GM19468 (cell line): ENCODE data around the gene ADH1C.
"Not testable (repeated sequence)": the region's sequence is repeated elsewhere in the genome, so short reads cannot be mapped to it uniquely, and the experiment has no call there.

Experiments used
- ATAC-seq: cut with Tn5 transposase; IDR thresholded peaks from one replicate; pipeline ENCODE4 v1.9.1; 2021; ENCODE audit warnings: mild to moderate bottlenecking, moderate library complexity, moderate number of reproducible peaks; ENCODE audit not compliant: unreplicated experiment; ENCODE audit errors: extremely low read depth

ADH1C gene

GRCh38 chr4:99352602-99353537, at the start of gene ADH1C:
Gene ADH1C (minus strand): TSS chr4:99352746. CDS start chr4:99352675, 71 bp downstream.
- no peak for ATAC-seq

- ATAC-seq, result no peak
Observed at GRCh38 chr4:99400831-99401230, 48.3 kb upstream of the ADH1C start.

DNA sequence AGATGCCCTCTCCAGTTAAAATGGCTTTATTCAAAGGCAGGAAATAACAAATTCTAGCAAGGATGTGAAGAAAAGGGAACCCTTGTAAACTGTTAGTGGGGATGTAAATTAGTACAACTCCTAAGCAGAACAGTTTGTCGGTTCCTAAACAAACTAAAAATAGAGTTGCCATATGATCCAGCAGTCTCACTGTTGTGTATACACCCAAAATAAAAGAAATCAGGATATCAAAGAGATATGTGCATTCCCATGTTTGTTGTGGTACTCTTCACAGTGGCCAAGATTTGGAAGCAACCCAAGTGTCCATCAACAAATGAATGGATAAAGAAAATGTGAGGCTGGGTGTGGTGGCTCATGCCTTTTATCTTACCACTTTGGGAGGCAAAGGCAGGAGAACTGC, 46.5 kb upstream of the ADH1C start:
- ATAC-seq, result no peak

- no peak for ATAC-seq
Observed at GRCh38 chr4:99395595-99396364, 43.2 kb upstream of the ADH1C start.

GRCh38 chr4:99394896-99395295, 42.4 kb upstream of the ADH1C start:
- no peak for ATAC-seq

GRCh38 chr4:99390055-99390454, 37.5 kb upstream of the ADH1C start:
- ATAC-seq, result no peak

- no peak for ATAC-seq
Observed at GRCh38 chr4:99389606-99390005, 37.1 kb upstream of the ADH1C start.

DNA sequence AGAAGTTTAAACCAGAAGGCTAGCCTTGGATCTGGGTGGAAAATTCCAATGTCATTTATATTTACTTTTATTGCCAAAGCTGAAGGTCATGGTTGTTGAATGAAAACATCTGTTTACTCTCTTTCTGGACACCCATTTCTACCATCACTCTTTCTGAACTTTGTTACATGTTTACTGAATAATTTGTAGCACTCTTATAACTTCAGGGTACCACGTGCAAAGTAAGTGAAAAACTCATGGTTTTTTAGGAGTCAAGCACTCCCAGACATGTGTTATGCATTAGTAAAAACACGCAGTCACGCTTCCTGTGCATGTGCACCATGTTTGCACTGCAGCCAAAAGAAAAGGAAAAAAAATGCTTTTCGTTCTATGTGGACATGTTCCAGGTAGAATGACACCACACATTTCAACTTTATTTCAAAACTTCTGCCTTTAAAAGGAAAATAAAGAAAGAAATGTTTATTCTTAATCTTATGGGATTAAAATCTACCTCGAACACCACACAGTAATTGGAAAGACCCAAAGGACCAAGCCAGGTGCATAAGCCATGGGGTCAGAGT, 31.4 kb upstream of the ADH1C start:
- ATAC-seq, result no peak

DNA sequence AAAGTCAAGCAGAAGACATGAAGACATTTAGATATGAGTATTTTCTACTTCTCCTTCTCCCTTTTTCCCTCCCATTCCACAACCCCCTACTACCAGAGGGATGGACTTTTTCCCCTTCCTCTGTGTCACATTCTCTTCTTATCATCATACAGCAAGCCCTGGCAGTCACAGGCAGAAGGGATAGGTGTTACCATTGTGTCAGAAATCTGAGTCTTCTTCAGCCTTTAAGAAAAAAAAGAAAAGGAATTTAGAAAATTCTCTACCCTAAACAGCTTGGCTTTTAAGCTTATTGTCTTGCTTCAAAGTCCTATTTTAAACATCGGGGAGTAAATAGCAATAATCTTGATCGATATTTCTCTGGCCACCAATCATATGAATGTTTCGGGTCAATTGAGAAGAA, 30.9 kb upstream of the ADH1C start:
- ATAC-seq, result no peak

- ATAC-seq, result no peak
Observed at GRCh38 chr4:99382745-99383360, 30.3 kb upstream of the ADH1C start.

DNA sequence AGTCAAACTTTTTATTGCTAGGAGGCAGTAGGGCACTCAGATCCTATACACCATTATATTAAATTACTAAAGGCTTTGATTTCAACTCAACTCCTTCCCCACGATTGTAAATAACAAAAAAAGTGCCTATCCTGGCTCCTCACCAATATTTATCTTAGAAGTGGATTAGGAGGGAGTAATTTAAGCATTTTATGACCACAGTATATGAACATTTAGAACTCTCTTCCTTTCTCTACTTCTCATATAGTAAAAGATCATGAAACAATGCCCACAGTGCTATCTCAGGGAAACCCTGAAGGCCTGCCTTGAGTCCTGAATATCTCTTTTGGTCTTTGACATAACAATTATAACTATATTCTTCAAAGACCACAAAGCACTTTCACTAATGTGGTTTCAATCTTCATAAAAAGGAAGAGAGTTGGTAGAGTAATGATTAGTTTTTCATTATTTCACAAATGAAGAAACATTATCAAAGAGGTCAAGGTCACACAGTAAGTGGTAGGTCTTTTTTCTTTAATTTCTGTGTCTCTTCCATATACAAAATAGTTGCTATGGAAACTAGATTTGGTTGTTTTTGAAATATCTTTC, 29.1 kb upstream of the ADH1C start:
- no peak for ATAC-seq

DNA sequence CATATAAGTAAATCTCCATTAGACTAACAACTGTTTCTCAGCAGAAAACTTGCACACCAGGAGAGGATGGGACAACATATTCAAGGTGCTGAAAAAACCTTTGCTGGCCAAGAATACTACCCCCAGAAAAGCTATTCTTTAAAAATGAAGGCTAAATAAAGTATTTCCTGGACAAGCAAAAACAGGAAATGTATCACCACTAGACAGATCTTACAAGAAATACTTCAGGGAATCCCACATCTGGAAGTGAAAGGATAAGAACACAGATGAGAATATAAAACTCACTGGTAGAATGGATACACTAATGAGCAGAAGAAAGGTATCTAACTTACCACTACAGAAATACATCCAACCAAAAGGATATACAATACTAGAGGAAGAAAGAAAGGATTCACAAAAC, 27.0 kb upstream of the ADH1C start:
- ATAC-seq, result no peak

DNA sequence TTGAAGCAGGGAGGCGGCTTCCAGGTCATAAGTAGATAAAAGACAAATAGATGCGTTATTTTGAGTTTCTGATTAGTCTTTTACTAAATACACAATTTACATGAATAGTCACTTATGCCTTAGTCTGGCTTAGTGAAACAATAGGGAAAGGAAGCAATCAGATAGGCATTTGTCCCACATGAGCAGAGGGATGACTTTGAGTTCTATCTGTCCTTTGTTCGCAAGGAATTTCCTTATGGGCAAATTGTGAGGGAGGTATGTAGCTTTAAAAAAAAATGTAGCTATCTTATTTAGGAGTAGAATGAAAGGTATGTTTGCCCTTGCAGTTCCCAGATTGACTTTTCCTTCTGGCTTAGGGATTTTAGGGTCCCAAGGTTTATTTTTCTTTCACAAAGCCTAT, 26.3 kb upstream of the ADH1C start:
- no peak for ATAC-seq

GRCh38 chr4:99377341-99377740, 24.8 kb upstream of the ADH1C start:
- not testable (repeated sequence) for ATAC-seq

DNA sequence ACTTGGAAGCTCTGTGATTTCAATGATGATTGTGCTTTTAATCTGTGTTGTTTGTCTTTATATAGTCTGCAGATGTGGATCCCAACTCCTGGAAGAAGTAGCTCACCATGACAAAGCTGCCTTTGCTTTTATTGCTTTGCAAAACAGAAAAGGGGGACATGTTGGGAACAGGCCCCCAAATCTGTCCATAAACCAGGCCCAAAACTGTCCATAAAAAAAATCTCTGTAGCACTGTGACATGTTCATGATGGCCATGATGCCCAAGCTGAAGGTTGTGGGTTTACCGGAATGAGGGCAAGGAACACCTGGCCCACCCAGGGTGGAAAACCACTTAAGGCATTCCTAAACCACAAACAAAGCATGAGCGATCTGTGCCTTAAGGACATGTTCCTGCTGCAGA, 19.9 kb upstream of the ADH1C start:
- not testable (repeated sequence) for ATAC-seq

DNA sequence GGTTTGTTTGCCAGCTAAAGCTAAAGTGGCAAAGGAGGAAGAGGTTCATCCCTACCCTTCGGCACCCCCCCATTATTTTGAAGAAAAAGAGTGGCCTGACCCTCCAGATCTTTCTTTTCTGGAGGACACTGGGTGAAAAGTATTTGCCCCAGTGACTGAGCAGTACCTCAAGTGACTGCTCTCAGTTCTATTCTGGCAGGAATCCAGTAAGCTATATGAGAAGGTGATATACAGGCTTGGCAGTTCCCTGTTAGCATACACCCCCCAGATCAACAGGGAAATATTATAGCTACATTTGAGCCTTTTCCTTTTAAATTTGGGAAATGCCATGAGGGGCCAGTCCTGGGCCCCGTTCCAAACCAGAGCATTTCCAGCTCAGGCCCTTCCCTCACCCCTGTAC, 15.3 kb upstream of the ADH1C start:
- ATAC-seq, result not testable (repeated sequence)

DNA sequence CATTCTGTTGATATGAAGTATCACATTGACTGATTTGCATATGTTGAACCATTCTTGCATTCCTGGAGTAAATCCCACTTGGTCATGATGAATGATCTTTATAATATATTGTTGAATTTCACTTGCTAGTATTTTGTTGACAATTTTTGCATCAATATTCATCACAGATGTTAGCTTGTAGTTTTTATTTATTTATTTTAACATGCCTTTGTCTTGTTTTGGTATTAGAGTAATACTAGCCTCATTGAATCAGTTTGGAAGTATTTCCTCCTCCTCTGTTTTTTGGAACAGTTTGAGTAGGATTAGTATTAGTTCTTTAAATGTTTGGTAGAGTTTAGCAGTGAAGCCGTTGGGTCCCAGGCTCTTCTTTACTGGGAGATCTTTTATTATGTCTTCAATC, 13.9 kb upstream of the ADH1C start:
- no peak for ATAC-seq

- no peak for ATAC-seq
Observed at GRCh38 chr4:99362768-99363167, 10.2 kb upstream of the ADH1C start.

DNA sequence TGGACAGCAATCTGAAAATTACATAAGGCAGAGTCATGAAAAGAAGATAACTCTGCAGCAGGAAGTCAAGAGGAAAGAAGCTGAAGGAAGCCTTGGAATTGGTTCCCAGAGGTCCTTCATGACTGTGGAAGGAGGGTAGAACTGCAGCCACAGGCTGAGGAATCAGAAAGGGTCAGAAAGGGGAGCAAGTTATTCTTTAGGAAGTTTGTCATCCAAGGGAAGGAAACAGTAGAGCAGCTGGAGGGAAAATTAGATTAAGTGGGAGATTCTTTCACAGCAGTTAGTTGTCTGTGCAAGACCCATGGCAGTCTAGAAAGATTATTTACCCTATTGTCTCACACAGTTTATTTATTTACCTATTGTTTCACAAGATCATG, 9.3 kb upstream of the ADH1C start:
- no peak for ATAC-seq

DNA sequence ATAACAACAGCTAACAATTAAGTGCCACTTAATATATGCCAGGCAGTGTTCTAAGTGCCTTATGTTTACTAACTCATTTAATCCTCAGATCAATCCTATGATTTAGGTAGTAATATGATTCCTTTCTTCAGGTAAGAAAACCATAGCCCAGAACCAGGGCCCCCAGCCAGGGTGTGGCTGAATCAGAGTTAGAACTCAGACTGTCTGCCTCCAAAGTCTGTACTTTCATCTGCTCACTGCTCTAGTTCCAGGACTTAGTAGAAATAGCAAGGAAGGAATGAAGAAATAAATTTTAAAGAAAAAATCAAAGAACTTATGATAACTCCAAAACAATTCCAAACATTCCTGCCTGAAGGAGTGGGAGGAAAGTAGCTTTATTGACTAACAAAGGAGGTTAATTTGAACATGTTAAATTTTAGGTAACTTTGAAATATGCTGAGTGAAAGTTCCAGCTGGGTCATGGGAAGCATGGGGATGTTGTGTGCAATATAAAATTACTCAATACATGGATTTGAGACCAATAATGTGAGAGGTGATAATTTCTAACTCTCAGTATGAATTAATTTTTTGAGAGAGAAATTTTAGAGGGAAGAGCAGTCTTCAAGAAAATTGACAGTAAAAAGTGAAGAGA, 8.8 kb upstream of the ADH1C start:
- ATAC-seq, result no peak
